Stimulated activated naive CD4-positive, alpha-beta T cell (primary cell): ENCODE data around the gene DTNB.
"Not testable (repeated sequence)": the region's sequence is repeated elsewhere in the genome, so short reads cannot be mapped to it uniquely, and the experiment has no call there.

Source experiments
- DNase-seq, 6 experiments: peaks; one replicate each; lab custom pipeline; 2025; lab: John Stamatoyannopoulos, UW

The DTNB gene

DNA sequence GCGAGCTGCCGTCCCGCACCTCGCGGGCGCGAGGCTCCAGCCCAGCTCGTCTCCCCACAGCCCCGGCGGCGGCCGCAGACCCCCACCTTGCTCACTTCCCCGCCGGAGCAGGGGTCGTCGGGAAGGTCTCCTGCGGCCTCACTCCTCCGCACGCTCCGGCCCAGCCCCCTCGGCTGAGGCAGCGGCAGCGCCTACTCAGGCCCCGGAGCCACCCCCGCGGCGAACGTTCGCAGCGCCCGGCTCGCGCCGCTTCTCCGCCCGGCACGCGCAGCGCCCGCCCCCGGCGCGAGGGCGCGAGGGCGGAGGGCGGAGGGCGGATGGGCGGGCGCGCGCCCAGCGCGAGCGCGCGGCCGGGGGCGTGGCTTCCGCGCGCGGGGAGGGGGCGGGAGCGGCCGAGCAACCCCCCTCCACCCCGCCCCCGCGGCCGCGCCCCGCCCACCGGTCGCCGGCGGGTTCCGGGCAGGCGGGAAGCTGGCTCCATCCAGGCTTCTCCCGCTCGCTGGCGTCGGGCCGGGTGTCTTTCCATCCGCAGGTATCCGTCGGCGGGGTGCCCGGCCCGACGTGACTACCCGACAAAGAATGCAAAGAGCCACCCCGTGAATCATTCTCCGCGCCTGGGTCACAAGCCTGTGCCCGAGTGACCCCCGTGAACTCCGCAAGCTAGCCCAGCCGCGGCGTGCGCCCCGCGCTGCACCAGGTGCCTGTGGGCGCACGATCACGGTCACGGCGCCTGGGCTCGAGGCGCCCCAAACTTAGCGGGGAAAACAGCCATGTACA is at the start of gene DTNB:
Gene DTNB, minus strand, starts transcription at position 278 of the 777 bp plus-strand sequence. CDS start 20,917 bp downstream, outside the sequence.
- peak; percentile 68 to 88 (median 79) for DNase-seq

DNA sequence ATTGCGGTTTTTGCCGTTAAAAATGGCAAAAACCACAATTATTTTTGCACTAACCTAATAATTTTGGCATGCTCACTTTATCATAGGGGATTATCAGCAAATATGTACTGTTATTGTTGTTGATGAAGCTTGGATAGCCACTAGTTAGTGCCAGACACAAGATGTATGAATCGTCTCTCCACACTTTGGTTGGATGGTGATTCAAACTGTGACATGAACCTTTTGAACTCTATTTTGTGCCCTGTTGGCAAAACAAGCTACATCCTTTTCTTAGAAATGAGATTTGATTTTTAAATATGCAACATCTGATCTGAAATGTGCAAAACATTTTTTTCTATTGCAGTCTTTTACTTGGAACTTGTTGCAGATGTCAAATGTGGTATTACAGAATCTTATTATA is 48.8 kb upstream of the DTNB start:
- no peak for DNase-seq

DNA sequence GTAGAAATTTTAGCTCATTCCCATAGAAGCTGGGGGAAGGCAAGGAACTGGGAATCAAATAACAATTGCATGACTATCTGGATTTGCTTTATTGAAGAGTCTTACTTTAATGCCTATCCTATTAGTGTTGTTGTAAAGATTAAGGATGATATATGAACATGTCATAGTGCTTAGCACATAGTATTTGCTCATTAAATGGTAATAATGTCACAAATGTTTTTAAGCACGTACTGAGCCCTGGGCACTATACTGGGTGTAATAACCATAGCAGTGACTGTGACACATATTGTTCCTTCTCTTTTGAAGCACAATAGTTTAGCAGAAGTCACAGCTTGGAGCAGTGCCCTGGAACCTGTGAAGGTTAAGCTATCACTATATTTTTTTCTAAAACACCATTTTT is 47.2 kb upstream of the DTNB start:
- DNase-seq: no peak

DNA sequence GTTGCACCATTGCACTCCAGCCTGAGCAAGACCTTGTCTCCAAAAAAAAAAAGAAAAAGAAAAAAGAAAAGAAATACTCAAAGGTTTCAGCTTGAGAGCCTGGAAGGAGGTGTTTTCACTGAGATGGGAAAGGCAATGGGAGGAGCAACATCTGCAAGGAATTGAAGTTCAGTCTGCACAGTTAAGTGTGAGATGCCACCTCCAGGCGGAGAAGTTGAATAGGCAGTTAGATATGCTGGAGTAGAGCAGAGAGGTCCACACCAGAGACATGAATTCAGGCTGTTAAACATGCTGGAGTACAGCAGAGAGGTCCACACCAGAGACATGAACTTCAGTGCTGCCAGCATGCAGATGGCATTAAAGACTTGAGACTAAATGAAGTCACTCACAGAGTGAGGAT is 41.4 kb upstream of the DTNB start:
- no peak for DNase-seq

DNA sequence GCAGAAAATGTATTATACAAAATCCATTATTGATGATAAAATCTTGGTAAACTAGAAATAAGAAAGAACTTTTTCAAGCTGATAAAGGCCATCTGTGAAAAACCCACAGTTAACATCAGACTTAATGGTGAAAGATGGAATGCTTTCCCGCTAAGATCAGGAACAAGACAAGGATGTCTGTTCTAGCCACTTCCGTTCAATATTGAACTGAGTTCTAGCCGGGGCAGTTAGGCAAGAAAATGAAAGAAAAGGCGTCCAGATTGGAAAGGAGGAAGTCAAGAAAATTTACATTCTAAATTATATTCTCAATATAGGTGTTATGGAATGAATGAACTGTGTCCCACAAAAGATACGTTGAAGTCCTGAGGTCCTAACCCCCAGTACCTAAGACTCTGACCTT is 39.1 kb upstream of the DTNB start:
- no peak for DNase-seq

DNA sequence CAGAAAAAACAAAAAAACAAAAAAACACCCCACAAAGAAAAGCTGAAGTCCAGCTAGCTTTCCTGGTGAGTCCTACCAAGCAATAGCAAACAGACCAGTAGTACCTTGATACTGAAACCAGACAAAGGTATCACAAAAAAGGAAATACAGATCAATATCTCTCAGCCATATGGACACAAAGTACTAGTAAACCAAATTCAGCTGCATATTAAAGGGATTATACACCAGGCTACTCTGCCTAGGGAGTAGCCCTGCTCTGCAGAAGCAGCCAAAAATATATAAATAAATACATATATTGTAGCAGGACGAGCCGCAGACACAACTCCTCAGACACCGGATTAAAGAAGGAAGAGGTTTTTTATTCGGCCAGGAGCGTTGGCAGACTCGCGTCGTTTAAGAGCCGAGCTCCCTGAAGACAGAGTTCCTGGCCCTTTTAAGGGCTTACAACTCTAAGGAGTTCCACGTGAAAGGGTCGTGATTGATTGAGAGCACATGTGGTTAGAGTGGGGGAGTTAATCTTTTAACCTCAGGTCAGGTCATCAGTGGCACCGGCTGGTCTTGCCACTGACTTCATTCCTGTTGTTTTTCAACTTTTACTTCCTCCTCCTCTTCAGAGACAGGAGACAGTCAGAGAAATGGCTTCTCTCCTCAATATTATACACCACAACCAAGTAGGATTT is 38.4 kb upstream of the DTNB start:
- no peak for DNase-seq

DNA sequence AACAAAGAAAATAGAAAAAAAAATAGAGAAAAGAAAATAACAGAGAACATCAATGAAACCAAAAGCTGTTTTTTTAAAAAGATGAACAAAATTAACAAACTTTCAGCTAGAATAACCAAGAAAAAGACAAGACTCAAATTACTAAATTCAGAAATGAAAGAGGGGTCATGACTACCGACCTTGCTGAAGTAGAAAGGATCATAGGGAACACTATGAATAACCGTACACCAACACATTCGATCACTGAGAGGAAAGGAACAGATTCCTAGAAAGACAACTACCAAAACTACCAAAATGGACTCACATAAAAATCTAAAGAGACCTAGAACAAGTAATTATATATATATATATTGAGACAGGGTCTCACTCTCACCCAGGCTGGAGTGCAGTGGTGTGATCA is 37.4 kb upstream of the DTNB start:
- no peak for DNase-seq

DNA sequence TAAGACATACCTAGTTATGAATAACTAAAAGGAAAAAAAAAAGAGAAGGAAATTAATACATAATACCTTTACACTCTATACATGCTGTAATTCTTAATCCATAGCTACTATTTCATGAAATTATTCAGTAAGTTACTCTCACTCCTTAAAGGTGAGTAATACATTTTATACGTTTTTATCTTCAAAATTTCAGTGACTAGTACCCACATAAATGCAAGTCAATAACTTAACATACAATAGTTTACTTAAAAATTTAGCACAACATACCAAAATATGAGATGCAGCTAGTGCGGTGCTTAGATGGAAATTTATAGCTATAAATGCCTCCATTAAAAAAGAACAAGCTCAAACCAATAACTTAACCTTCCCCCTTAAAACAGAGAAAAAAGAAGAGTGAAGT is 36.0 kb upstream of the DTNB start:
- no peak for DNase-seq

DNA sequence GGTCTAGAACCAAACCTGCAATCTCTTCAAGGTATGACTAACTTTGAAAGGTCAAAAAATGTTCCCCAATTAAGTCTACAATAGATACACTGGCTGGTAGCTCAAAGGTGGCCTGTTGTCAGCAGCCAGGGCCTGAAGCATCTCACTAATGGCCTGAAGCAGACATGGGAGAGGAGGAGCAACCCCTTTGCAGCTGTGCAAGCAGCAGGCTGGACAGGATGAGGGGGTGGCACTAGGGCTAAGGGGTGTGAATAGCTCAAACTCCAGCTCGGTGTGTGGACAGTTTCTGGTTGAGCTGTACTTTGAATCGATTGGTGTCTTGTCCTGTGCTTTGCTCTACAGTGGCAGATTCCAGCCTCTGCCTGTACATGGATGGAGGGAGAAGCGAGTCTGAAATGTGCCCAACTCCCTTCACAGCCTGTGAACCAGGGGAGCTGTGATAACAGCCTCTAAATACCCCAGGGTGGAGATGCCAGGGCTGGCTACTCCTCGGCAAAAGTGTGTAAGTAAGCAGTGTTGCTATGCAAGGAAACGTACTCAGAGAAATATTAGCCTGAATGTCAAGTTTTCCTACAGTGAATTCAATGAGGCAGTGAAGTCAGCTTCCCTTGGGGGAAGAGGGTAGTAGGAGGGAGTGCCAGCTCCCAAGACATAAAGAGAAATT is 34.7 kb upstream of the DTNB start:
- DNase-seq: no peak

DNA sequence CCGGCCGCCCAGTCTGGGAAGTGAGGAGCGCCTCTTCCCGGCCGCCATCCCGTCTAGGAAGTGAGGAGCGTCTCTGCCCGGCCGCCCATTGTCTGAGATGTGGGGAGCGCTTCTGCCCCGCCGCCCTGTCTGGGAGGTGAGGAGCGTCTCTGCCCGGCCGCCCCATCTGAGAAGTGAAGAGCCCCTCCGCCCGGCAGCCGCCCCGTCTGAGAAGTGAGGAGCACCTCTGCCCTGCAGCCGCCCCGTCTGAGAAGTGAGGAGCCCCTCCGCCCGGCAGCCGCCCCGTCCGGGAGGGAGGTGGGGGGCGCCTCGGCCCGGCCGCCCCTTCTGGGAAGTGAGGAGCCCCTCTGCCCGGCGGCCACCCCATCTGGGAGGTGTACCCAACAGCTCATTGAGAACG is 32.2 kb upstream of the DTNB start:
- DNase-seq: not testable (repeated sequence)

DNA sequence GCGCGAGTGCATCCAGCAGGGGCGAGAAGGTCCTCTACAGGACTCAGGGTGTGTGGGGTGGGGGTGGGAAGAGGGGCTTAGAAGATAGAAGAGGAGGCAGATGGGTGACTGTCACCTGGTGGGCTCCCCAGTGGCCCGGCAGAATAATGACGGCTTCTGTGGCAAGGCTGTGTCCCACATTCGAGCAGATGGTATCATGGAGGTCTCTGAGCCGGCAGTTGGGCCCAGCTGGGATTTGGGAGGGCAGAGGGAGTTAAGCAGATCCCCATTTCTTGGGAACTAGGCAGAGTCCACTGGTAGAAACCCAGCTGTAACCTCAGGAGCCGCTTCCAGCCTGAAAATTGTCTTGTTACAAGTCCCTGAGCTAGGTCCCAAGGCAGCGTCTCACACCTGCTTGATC is 28.4 kb upstream of the DTNB start:
- no peak for DNase-seq

DNA sequence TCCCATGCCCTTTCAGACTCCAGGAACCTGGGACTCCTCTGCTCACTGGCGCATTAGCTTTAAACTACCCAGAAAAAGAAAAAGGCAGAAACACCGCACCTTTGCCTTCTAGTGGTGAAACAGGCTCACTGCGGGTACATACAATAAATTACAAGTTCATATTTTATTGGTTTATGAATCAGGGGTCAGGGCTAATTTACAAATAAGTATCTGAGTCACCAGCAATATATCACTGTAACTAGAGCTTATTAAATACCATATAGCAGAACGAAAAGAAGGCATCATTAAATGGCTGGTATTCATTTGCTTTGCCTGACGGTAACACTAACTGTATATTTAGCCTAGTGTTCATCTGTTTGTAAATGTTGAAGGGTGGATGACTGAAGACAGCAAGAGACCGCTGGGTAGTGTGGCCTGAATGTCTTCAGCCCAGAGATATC is 26.9 kb upstream of the DTNB start:
- DNase-seq: peak in 3 of 6 experiments; percentile 12 to 42 (median 18)

DNA sequence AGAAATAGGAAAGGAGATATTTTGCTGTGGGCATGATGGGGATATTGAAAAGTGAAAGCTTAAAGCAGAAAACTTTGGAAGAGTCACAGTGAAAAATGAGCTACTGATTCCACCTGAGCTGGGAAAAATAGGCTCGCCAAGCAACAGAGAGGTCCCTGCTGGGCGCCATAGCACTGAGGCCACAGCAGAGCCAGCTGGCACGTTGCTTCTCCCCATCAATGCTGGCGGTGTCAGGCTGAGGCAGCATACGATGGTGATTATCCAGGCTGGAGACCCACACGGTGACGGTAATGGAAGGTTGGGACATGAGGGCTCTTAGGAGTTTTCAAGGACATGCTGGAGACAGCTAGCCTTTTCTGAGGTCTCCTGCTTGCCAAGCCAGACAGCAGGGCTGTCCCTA is 25.8 kb upstream of the DTNB start:
- no peak for DNase-seq

DNA sequence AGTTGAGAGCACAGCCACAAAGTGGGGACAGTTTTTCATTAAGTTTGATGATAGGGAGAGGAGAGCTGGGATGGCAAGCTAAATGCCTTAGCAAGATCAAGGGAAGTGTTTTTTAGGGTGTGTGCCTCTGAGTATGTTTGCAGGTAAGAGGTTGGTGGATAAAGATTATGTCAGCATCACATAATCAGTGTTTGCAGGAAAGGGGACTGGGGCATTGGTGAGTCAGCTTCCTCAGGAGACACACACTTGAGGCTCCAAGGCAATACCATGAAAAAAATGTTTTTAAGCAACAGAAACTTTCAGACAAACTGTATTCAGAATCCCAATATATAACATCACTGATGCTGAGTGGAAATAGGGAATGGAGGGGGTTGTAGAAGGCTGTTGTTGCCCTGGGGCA is 25.4 kb upstream of the DTNB start:
- no peak for DNase-seq

DNA sequence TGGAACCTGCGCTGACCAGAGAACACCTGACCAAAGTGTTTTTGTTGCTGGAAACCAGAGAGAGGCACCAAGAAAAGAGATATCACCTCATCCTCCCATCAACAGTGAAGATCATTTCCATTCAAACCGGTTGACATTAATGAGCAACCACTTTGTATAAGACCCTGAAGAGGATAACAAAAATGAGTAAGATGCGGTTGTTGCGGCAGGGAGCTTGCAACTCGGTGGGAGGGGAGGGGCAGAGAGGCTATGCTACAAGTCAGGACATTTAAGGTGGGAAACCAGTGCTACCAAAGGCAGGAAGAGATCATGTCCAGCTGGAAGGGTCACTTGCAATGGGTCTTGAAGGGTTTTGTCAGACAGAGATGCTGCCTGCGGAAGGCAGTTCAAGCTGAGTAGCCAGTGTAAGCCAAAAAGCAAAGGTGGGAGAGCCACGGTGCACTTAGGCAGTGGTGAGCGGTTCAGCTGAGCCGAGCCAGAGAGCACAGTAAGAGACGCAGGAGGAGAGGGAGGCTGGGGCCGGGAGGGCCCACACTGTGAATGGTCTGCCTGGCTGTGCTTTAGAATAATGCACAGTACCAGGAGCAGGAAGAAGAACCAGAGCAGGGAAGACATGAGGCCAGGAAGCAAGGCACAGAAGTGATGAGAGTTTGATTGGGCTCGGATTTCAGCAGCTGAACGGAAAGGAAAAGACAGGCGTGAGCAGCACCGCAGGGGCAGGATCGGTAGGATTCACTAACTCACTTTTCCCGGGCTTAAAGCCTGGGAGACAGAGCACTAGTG is 24.4 kb upstream of the DTNB start:
- DNase-seq: no peak

DNA sequence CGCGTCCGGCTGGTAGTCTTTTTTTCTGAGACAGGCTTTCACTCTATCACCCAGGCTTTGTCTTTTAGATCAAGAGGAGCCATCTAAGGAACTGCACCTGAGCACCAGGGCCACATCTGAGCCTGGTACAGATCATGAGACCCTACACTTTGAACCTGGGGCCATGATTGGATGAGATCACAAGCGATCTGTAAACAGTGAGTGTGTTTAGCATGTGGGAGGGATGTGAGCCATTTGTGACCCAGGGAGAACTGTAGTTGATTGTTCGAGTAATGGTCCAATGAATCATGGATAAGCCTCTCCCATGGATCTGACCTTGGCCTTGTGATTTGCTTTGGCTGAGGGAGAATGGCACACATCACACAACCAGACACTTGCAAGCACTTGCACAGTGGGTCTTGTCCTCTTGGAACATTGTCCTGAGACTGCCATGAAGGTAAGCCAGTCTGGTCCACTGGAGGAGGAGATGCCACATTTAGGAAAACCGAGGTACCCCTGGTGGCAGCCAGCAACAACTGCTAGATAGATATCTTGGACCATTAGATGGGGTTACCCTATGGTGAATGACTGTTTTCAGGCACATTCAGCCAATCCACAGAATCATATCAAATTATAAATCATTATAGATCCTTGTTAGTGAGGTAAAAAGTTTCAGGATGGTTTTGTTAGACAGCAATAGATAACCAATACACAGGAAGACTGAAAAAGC is 19.5 kb upstream of the DTNB start:
- DNase-seq: no peak

DNA sequence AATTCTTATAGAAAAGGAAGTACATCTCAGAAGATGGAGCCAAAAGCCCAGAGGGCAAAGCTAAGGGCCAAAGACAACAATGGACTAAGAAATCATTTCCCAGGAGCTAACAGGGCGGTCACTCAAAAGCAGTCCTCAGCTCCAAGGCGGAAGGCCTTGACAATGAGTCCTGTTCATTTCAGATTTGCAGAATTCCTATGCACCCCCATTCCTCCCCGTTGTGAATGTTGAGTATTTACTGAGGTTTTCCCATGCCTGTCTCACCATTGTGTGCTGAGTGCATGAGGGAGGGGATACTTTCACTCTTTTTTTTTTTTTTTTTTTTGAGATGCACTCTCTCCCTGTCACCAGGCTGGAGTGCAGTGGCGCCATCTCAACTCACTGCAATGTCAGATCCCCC is 18.8 kb upstream of the DTNB start:
- no peak for DNase-seq

DNA sequence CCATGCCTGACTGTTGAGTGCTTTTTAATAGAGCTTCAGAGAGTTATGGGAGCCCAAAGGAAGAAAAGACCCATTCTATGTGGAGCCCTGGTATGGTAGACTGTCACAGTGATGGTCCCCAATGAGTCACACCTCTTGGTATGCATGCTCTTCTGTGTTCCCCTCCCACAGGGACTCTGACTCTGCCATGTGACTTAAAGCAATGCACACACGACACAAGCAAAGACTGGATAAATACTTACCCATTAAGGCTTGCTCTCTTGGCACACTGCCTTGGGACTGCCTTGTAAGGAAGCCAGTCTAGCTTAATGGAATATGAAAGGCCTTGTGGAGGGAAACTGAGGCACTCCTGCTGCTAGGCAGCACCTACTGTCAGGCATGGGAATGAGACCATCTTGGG is 16.7 kb upstream of the DTNB start:
- no peak for DNase-seq

DNA sequence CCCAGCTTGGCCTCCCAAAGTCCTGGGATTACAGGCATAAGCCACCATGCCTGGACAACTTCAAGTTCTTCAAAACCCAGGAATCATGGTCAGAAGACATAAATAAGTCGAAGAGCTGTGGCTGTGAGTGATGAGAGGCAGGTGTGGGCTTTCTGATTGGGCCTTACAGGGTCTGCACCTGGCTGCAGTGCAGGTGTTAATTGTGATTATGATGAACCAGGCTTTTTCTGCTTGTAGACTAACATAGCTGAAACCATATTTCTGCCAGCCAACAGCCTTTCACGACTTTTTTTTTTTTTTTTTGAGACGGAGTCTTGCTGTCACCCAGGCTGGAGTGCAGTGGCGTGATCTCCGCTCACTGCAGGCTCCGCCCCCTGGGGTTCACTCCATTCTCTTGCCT is 14.9 kb upstream of the DTNB start:
- no peak for DNase-seq

DNA sequence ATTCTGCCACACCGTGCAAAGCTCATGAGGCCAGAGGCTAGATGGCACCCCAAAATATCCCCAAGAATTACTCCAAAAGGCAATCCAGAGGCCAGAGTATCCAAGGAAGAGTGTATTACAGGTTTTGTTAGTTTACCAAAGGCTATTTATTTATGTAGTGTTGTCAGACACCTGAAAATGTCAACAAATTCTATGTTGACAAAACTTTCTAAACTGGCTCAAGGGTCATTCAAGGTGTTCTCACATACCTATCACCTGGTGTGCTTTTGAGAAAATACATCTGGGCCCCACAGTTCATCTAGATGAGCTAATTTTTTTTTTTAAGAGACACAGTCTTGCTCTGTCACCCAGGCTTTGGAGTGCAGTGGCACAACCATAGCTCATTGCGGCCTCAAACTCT is 12.4 kb upstream of the DTNB start:
- no peak for DNase-seq

DNA sequence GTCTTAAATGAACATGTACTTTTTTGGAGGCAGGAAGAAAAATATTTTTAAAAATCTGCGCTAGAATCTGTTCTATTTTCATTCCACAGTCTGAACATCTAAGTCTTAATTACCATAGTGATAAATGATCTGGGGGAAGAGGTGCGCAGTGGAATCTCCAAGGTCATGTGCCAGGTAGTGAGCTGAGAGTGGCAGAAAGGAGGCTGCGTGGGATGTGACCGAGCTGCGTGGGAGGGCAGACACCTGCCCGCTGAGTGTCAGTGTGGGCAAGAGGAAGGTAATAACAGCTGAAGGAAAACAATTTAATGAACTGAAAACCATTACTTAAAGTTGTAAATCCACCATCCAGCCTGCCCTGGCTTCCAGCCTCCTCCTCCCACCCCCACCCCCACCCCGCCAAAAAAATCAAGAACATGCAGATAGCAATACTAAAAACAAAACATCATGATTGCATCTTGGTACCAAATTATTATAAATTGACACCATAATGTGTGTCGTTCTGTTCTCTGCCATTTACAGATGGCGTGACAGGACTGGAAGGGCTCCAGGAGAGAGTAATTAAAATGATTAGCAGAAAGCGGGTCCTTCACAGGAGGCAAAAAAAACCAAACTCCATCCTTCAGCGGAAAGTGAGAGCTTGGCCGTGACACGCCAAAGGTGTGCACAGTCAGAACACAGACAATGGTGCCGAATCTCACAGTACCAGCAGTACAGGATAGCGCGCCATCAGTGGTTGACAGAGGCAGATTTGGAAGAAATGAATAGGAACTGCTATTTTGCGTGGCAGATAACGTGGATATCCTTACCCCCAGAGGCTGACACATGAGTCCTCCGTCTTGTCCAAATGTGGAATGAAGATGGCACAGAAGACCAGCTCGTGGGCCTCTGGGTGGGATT is 11.4 kb upstream of the DTNB start:
- DNase-seq: no peak
